Liver (tissue), 3 donors: Measurements from ENCODE around the gene PDK2.

Experiments used
- CTCF ChIP-seq: fragments of 150-350 bp; IDR thresholded peaks from 2 replicates; pipeline ENCODE4 v1.5.1; 2017; ENCODE audit warnings: improper control_type of control experiment, low read depth, low read length; ENCODE audit not compliant: missing input control
- EGR1 ChIP-seq, 2 donors: IDR thresholded peaks; 2 replicates each; pipeline ENCODE4 v1.6.1; 2016 to 2018; ENCODE audit warnings: antibody characterized with exemption in 2 of 2, low read depth in 2 of 2
- MAX ChIP-seq: IDR thresholded peaks from 2 replicates; pipeline ENCODE4 v1.6.1; 2016; ENCODE audit warnings: antibody characterized with exemption
- SP1 ChIP-seq: IDR thresholded peaks from 2 replicates; pipeline ENCODE4 v1.6.1; 2018; ENCODE audit warnings: antibody characterized with exemption, mild to moderate bottlenecking
- donor health status: healthy.
- donor health status: healthy.

- TF ChIP-seq MAX (no peak), CTCF (no peak), SP1 (no peak), EGR1 (IDR thresholded peaks at IDR 0.05; ENCODE audit: low read depth in 2 of 2) (no peak)
Measured at GRCh38 chr17:50056961-50057330, 38.2 kb upstream of the PDK2 start.
